Uterus (tissue), 4 donors: Measurements from ENCODE around the gene FAM118A. TPM values are rescaled to one million over a fixed set of nuclear protein-coding genes. Genes with fewer than 3 reads are reported as not detected.
A peak's percentile ranks its signal among the peaks of the same experiment; 100 is the strongest.

Experiments used
- DNase-seq, 2 donors: peaks; one replicate each; pipeline ENCODE4 v3.0.0-alpha.2; 2019 to 2020
- H3K27ac ChIP-seq, 2 donors: fragments of 200-600 bp; sonication (generic); 1 replicate in 1 of 2; 2 replicates in 1 of 2; pipeline ENCODE4 v1.5.1; 2016 to 2018
- H3K27me3 ChIP-seq, 2 donors: fragments of 200-600 bp; sonication (generic); one replicate each; pipeline ENCODE4 v1.5.1; 2018 to 2019; ENCODE audit warnings: control low read depth in 1 of 2
- H3K36me3 ChIP-seq, 2 donors: fragments of 200-600 bp; sonication (generic); one replicate each; pipeline ENCODE4 v1.5.1; 2019; ENCODE audit warnings: control low read depth in 1 of 2
- H3K4me1 ChIP-seq, 2 donors: fragments of 200-600 bp; sonication (generic); one replicate each; pipeline ENCODE4 v1.5.1; 2018 to 2019; ENCODE audit warnings: control low read depth in 1 of 2
- H3K4me3 ChIP-seq, 2 donors: fragments of 200-600 bp; sonication (generic); 1 replicate in 1 of 2; 2 replicates in 1 of 2; pipeline ENCODE4 v1.5.1; 2018 to 2019; ENCODE audit warnings: mild to moderate bottlenecking in 1 of 2
- H3K9me3 ChIP-seq, 2 donors: fragments of 200-600 bp; sonication (generic); one replicate each; pipeline ENCODE4 v1.5.1; 2019; ENCODE audit warnings: control low read depth in 1 of 2
- POLR2A ChIP-seq, 2 donors: fragments of 450-650 bp; IDR thresholded peaks; one replicate each; pipeline ENCODE4 v1.6.1; 2016; ENCODE audit warnings: antibody characterized with exemption in 2 of 2, mild to moderate bottlenecking in 1 of 2, moderate library complexity in 1 of 2
- intact Hi-C: fragments of 100-400 bp; cut with DNase I; formaldehyde crosslinking; loops from one replicate; pipeline ENCODE4 v1.15.1; 2023; ENCODE audit warnings: low total_unique reads
- total RNA-seq, 4 donors: library from RNA; depleted of rRNA in 3 of 4; stranded (reverse); fragments of >200 nt in 3 of 4; gene quantifications; one replicate each; pipeline versions ENCODE4 v1.1.0 to v1.2.4, GENCODE V29; 2014 to 2023
- TF ChIP-seq, protein P1 (sequence below), 4 experiments: fragments of 200-600 bp in 2 of 4; fragments of 450-650 bp in 2 of 4; sonication (generic) in 2 of 4; IDR thresholded peaks; one replicate each; pipeline ENCODE4 v1.5.1; 2016 to 2019; ENCODE audit warnings: antibody characterized with exemption in 4 of 4, mild to moderate bottlenecking in 2 of 4, moderate library complexity in 1 of 4
- donor health status: DM: yes; HTN: yes; CAD: no.

FAM118A gene
- total RNA-seq, 4 donors from 2014 or later: 16.5 to 97.9 (median 46.7) TPM

GRCh38 chr22:45332001-45332400 lies 22.3 kb downstream of the FAM118A start:
- no peak overlapping the region for H3K4me3 ChIP-seq

DNA sequence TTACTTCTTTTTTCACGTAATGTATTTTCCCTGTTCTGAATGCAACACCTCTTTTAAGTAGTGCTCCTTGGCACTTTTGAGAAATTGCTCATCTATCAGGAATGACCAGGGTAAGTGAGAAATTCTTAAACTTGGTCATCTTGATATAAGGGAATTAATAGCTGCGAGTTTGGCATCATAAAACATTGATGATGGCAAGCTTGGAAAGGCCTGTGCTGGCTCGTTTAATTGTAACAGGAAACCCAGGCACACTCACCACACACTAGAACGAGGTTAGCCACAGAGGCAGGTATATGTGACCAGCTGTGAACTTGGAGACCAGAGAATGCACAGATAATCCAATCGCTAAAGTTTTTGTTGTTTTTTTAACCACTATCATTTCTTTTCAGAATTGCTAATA lies 24.3 kb downstream of the FAM118A start:
- Histone ChIP-seq H3K36me3 (no peaks in the 10 kb centered on the region), H3K27ac (no peak overlapping the region), H3K4me3 (no peak overlapping the region), H3K9me3 (no peaks in the 10 kb centered on the region), H3K27me3 (no peaks in the 10 kb centered on the region), H3K4me1 (no peaks in the 10 kb centered on the region)
- intact Hi-C loops: no loop called here
- TF ChIP-seq POLR2A (IDR thresholded peaks at IDR 0.05): no peak
- no peak for DNase-seq

More at GRCh38 chr22:45332001-45332400, 22.3 kb downstream of the FAM118A start:
- H3K36me3 ChIP-seq: no peaks in the 10 kb centered on the region
- H3K27me3 ChIP-seq: no peaks in the 10 kb centered on the region
- no peaks in the 10 kb centered on the region for H3K9me3 ChIP-seq
- intact Hi-C loops: no loop called here
- H3K4me1 ChIP-seq: no peaks in the 10 kb centered on the region
- no peak overlapping the region for H3K27ac ChIP-seq
- TF ChIP-seq, protein P1, sequence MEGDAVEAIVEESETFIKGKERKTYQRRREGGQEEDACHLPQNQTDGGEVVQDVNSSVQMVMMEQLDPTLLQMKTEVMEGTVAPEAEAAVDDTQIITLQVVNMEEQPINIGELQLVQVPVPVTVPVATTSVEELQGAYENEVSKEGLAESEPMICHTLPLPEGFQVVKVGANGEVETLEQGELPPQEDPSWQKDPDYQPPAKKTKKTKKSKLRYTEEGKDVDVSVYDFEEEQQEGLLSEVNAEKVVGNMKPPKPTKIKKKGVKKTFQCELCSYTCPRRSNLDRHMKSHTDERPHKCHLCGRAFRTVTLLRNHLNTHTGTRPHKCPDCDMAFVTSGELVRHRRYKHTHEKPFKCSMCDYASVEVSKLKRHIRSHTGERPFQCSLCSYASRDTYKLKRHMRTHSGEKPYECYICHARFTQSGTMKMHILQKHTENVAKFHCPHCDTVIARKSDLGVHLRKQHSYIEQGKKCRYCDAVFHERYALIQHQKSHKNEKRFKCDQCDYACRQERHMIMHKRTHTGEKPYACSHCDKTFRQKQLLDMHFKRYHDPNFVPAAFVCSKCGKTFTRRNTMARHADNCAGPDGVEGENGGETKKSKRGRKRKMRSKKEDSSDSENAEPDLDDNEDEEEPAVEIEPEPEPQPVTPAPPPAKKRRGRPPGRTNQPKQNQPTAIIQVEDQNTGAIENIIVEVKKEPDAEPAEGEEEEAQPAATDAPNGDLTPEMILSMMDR (IDR thresholded peaks at IDR 0.05): no peak
- no peak for TF ChIP-seq POLR2A (IDR thresholded peaks at IDR 0.05)
- DNase-seq: no peak

DNA sequence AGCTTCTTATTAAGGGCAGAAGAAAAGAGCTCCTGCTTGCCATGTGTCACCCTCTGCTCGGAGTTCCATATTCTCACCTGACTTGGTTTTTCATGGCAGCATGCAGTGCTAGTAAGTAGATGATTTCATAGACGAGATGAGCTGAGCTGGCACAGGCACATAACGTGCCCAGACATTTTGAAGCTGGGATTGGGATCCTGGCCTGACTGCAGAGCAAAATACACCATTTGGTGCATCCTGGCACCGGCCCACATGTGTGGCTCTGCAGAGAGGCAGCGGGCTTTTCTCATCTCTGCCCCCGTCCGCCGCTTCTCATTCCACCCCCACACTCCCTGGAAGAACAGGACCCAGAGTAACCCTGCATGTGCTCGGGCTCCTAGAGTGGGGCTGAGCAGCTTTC lies 24.8 kb downstream of the FAM118A start:
- no peak for DNase-seq
- Histone ChIP-seq H3K27me3 (no peaks in the 10 kb centered on the region), H3K36me3 (no peaks in the 10 kb centered on the region), H3K9me3 (no peaks in the 10 kb centered on the region), H3K4me3 (no peak overlapping the region), H3K27ac (no peak overlapping the region), H3K4me1 (no peaks in the 10 kb centered on the region)
- TF ChIP-seq, protein P1 (IDR thresholded peaks at IDR 0.05): no peak
- TF ChIP-seq POLR2A (IDR thresholded peaks at IDR 0.05): no peak
- intact Hi-C loops: no loop called here

DNA sequence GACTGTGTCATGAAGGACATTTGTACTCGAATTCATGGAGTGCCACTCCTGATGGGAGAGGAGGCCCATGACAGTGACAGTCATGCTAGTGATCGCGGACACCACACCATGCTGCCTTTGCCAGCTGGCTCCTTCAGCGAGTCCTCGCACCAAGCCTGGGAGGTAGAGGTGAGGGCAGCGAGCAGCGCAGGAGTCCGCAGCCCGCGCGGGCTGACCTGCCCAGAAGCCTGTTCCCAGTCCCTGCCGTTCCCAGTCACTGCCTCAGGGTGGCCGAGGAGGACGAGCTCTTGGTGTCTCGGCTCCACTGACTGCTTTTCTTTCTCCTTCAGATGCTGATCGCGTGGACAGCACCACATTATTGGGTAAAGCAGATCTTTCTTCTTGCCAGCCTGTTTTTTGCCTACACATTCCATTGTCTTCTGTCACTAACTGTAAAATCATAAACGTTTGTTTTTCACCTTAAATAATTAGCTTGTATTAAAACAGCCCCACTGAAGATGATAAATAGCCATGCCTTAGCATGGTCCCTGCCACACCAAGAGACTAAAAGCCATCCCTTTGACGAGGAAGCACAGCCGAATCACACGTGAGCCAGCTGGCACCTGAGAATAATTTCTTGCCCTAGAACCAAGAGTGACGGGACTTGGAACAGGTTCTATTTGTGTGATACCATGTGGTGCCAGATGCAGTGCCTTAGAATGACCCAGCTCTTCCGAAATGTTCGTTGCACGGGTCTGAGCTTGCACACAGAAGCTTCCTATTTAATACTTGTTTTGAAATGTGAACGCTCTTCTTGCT lies 25.5 kb downstream of the FAM118A start:
- H3K27ac ChIP-seq: no peak overlapping the region
- DNase-seq: no peak
- no peak overlapping the region for H3K4me3 ChIP-seq
- no peaks in the 10 kb centered on the region for H3K36me3 ChIP-seq
- no peaks in the 10 kb centered on the region for H3K27me3 ChIP-seq
- H3K9me3 ChIP-seq: no peaks in the 10 kb centered on the region
- no peaks in the 10 kb centered on the region for H3K4me1 ChIP-seq
- intact Hi-C loops: no loop called here
- no peak for TF ChIP-seq POLR2A (IDR thresholded peaks at IDR 0.05)
- TF ChIP-seq, protein P1 (IDR thresholded peaks at IDR 0.05): no peak

DNA sequence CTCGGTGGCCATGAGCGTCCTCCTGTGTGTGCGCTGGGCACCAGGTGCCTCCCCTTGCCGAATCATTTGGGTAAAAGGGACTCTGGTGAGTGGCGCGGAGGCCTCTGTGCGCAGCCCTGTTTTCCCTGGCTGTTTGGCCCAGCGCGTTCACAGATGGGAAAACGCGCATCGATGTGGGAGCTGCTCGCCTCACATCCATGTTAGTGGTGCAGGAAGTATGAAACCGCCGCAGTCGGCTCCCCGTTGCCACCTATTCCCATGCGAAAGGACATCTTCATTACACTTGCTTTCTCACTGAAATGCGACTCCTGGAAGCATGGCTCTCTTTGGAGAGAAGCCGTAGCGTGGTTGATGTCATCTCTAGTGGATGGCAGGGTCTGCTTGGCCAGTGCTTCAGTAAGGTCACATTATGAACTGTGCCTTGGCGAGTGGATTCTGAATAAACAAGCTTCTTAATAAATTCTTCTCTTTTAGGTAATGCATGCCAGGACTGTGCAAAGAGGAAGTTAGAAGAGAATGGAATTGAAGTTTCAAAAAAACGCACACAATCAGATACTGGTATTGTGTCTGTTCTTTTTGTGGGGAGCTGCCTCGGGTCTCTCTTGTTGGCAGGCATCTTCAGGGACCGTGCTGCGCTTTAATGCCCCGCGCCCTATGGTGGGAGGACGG lies 26.3 kb downstream of the FAM118A start:
- TF ChIP-seq, protein P1 (IDR thresholded peaks at IDR 0.05): no peak
- no peak for TF ChIP-seq POLR2A (IDR thresholded peaks at IDR 0.05)
- Histone ChIP-seq H3K4me1 (no peaks in the 10 kb centered on the region), H3K27ac (peak overlapping the region in 1 of 2 donors; percentile 52), H3K9me3 (no peaks in the 10 kb centered on the region), H3K27me3 (no peaks in the 10 kb centered on the region), H3K36me3 (no peaks in the 10 kb centered on the region), H3K4me3 (no peak overlapping the region)
- DNase-seq: no peak
- intact Hi-C loops: no loop called here
